OCI-LY7 (cell line): ENCODE measurements around the gene ARFGEF2. TPM values are rescaled to one million over a fixed set of nuclear protein-coding genes. Genes with fewer than 3 reads are reported as not detected.
"Not testable (repeated sequence)": the region's sequence is repeated elsewhere in the genome, so short reads cannot be mapped to it uniquely, and the experiment has no call there.

Experiments
- BruUV-seq: library from RNA; stranded (reverse); fragments of 400-500 nt; replicated peaks from 2 replicates; lab custom pipeline; 2021; lab: Mats Ljungman, UMichigan
- CTCF ChIA-PET: fragments of 300-600 bp; sonication (Branson Sonifier 250); formaldehyde crosslinking; loops from one replicate; lab custom pipeline; 2022; ENCODE audit warnings: antibody characterized with exemption; ENCODE audit not compliant: unreplicated experiment; lab: Charles Lee
- POLR2A ChIA-PET: fragments of 300-600 bp; sonication (Branson Sonifier 250); formaldehyde crosslinking; loops from one replicate; lab custom pipeline; 2022; ENCODE audit warnings: antibody characterized with exemption; lab: Charles Lee
- DNase-seq: peaks from one replicate; pipeline ENCODE4 v3.0.0-alpha.2; 2015; ENCODE audit warnings: low spot score
- H2AFZ ChIP-seq: fragments of 200-600 bp; sonication (generic), shearing (Covaris generic); 2 replicates; pipeline ENCODE4 v1.6.1; 2014; ENCODE audit warnings: mild to moderate bottlenecking, antibody characterized with exemption, low read length, moderate library complexity
- H3K27ac ChIP-seq: fragments of 200-600 bp; sonication (generic); 2 replicates; pipeline ENCODE4 v1.5.1; 2014; ENCODE audit warnings: mixed run types, low read depth, mild to moderate bottlenecking, moderate library complexity, low read length, inconsistent platforms; ENCODE audit not compliant: poor library complexity, severe bottlenecking
- H3K36me3 ChIP-seq: fragments of 200-600 bp; sonication (generic); 2 replicates; pipeline ENCODE4 v1.6.1; 2014; ENCODE audit warnings: mild to moderate bottlenecking, antibody characterized with exemption, low read length, moderate library complexity, mixed read lengths; ENCODE audit not compliant: insufficient read depth
- H3K4me1 ChIP-seq: fragments of 200-600 bp; sonication (generic); 2 replicates; pipeline ENCODE4 v1.5.1; 2014; ENCODE audit warnings: mild to moderate bottlenecking, low read length; ENCODE audit not compliant: insufficient read depth, poor library complexity, severe bottlenecking
- H3K4me2 ChIP-seq: fragments of 200-600 bp; sonication (generic); 2 replicates; pipeline ENCODE4 v1.6.1; 2014; ENCODE audit warnings: mild to moderate bottlenecking, low read length
- H3K4me3 ChIP-seq: fragments of 200-600 bp; sonication (generic); 2 replicates; pipeline ENCODE4 v1.5.1; 2014; ENCODE audit warnings: mild to moderate bottlenecking, low read depth, low read length; ENCODE audit not compliant: poor library complexity, severe bottlenecking
- H3K79me2 ChIP-seq: fragments of 200-600 bp; sonication (generic); 2 replicates; pipeline ENCODE4 v1.6.1; 2016; ENCODE audit warnings: low read depth, mild to moderate bottlenecking, low read length, moderate library complexity, mixed read lengths; ENCODE audit not compliant: insufficient read depth
- H3K9me2 ChIP-seq: fragments of 200-600 bp; sonication (generic); 2 replicates; pipeline ENCODE4 v1.6.1; 2016; ENCODE audit warnings: mild to moderate bottlenecking, low read length, mixed read lengths; ENCODE audit not compliant: insufficient read depth
- H3K9me3 ChIP-seq: fragments of 200-600 bp; sonication (generic); 2 replicates; pipeline ENCODE4 v1.6.1; 2014; ENCODE audit warnings: mild to moderate bottlenecking, mixed run types, low read length, mixed read lengths
- H4K20me1 ChIP-seq: fragments of 200-600 bp; sonication (generic); 2 replicates; pipeline ENCODE4 v1.6.1; 2014; ENCODE audit warnings: mild to moderate bottlenecking, antibody characterized with exemption, low read length, moderate library complexity, mixed read lengths; ENCODE audit not compliant: insufficient read depth
- EZH2phosphoT487 ChIP-seq: fragments of 200-600 bp; sonication (generic); IDR thresholded peaks from 2 replicates; pipeline ENCODE4 v1.6.1; 2018; ENCODE audit warnings: low read depth, borderline replicate concordance, mild to moderate bottlenecking, mixed run types, antibody characterized with exemption, low read length, moderate library complexity, mixed read lengths
- intact Hi-C: fragments of 100-400 bp; cut with micrococcal nuclease; formaldehyde crosslinking; loops from one replicate; pipeline ENCODE4 v1.10.0; 2022; ENCODE audit not compliant: unreplicated experiment
- total RNA-seq, 2 experiments: library from RNA; depleted of rRNA in 1 of 2; stranded (reverse); fragments of >200 nt in 1 of 2; shearing (Covaris generic) in 1 of 2; gene quantifications; 2 replicates each; pipeline ENCODE4 v1.2.3, GENCODE V29; 2014 to 2022
- TF ChIP-seq, protein P1 (sequence below): fragments of 200-600 bp; sonication (generic); conservative IDR thresholded peaks from 2 replicates; pipeline ENCODE4 v1.5.1; 2014; ENCODE audit warnings: mild to moderate bottlenecking, antibody characterized with exemption, low read length, moderate library complexity, mixed read lengths

The ARFGEF2 gene
- total RNA-seq, 2 experiments from 2014 or later: 23.4 to 42.1 TPM

DNA sequence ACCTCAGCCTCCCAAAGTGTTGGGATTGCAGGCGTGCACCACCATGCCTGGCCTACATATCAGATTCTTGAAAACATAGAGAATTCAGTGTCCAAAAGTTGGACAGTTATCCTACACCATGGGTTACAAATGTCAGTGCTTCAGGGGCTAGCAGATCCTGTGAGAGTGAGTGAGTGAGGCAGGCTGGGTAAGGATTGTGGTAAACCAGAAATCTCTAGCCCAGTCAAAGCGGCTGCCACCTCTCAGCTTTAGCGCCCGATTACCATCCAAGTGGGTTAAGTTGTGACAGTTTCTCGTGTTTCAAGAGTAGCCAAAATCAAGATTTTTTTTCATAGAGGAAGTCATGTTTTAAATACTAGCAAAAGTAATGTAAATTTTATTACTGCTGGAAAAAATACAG lies 102.7 kb downstream of the ARFGEF2 start:
- no TSS peak for BruUV-seq
- ChIA-PET POLR2A (no interaction called here), CTCF (no interaction called here)
- intact Hi-C loops: no loop called here
- no peak for DNase-seq
- H3K79me2 ChIP-seq: no peaks in the 10 kb centered on the region
- H3K4me3 ChIP-seq: no peak overlapping the region
- no peak overlapping the region for H3K4me2 ChIP-seq
- H4K20me1 ChIP-seq: no peaks in the 10 kb centered on the region
- H3K27ac ChIP-seq: no peak overlapping the region
- H3K4me1 ChIP-seq: no peaks in the 10 kb centered on the region
- H3K36me3 ChIP-seq: peaks cover 87% of the 10 kb centered on the region
- no peak for TF ChIP-seq EZH2phosphoT487
- TF ChIP-seq, protein P1, sequence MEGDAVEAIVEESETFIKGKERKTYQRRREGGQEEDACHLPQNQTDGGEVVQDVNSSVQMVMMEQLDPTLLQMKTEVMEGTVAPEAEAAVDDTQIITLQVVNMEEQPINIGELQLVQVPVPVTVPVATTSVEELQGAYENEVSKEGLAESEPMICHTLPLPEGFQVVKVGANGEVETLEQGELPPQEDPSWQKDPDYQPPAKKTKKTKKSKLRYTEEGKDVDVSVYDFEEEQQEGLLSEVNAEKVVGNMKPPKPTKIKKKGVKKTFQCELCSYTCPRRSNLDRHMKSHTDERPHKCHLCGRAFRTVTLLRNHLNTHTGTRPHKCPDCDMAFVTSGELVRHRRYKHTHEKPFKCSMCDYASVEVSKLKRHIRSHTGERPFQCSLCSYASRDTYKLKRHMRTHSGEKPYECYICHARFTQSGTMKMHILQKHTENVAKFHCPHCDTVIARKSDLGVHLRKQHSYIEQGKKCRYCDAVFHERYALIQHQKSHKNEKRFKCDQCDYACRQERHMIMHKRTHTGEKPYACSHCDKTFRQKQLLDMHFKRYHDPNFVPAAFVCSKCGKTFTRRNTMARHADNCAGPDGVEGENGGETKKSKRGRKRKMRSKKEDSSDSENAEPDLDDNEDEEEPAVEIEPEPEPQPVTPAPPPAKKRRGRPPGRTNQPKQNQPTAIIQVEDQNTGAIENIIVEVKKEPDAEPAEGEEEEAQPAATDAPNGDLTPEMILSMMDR: no peak
- no peaks in the 10 kb centered on the region for H3K9me3 ChIP-seq
- H2AFZ ChIP-seq: no peak overlapping the region
- H3K9me2 ChIP-seq: no peaks in the 10 kb centered on the region

DNA sequence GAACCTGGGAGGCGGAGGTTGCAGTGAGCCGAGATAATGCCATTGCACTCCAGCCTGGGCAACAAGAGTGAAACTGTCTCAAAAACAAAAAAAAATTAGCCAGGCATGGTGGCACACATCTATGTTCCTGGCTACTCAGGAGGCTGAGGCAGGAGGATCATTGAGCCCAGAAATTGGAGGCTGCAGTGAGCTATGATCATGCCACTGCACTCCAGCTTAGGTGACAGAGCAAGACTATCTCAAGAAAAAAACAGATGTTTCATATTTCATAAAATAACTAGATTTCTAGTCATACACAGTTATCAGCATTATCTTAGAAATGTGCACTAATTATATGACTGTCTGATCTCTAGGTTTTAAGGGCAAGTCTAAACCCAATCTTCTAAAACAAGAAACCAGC lies 106.7 kb downstream of the ARFGEF2 start:
- H3K4me2 ChIP-seq, H3K79me2 ChIP-seq, POLR2A ChIA-PET, BruUV-seq, H3K4me3 ChIP-seq, H3K4me1 ChIP-seq, H4K20me1 ChIP-seq, CTCF ChIA-PET, DNase-seq, H3K27ac ChIP-seq, H3K9me3 ChIP-seq, H2AFZ ChIP-seq, intact Hi-C loops, H3K9me2 ChIP-seq: not testable (repeated sequence)
- peaks cover 81% of the 10 kb centered on the region for H3K36me3 ChIP-seq

DNA sequence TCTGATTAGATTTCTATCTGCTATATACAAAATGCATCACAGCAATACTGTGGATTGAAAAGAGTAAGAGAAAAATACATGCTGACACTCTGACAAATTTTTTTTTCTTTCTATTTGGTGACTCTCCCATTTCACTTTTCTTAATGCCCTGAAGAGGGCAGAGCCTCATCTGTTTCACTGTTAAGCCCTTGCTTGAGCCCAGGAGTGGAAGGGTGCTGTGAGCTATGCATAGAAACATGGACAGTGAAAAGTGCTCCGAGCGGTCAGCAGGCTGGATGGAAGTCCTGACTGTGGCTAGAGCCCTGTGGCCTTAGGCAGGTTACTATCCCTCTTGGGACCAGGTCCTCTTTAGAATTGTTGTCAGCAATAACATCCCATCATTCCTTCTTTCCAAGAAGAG lies 107.2 kb downstream of the ARFGEF2 start:
- ChIA-PET POLR2A (interaction anchor here (0.5 kb wide), 1 partner anchor 32 kb away, joined by 9 read pairs; no protein-coding TSS in a partner anchor), CTCF (no interaction called here)
- peak; percentile 31 for DNase-seq
- TF ChIP-seq EZH2phosphoT487: no peak
- TF ChIP-seq, protein P1: peak; percentile 71
- Histone ChIP-seq H4K20me1 (no peaks in the 10 kb centered on the region), H3K9me3 (no peaks in the 10 kb centered on the region), H3K4me1 (no peaks in the 10 kb centered on the region), H3K36me3 (peaks cover 83% of the 10 kb centered on the region), H3K9me2 (no peaks in the 10 kb centered on the region), H3K79me2 (no peaks in the 10 kb centered on the region), H3K4me3 (no peak overlapping the region), H2AFZ (no peak overlapping the region), H3K27ac (no peak overlapping the region), H3K4me2 (no peak overlapping the region)
- intact Hi-C loops: no loop called here
- BruUV-seq: no TSS peak
